Cardiac atrium fibroblast (primary cell): ENCODE results near the gene GNG10. TPM values are rescaled to one million over a fixed set of nuclear protein-coding genes. Genes with fewer than 3 reads are reported as not detected.

Experiments
- total RNA-seq: library from RNA; depleted of rRNA; stranded (reverse); fragments of >200 nt; gene quantifications from 2 replicates; pipeline ENCODE4 v1.2.3, GENCODE V29; 2015

GNG10 gene
- total RNA-seq: 96.8 and 109 TPM in 2 replicates

DNA sequence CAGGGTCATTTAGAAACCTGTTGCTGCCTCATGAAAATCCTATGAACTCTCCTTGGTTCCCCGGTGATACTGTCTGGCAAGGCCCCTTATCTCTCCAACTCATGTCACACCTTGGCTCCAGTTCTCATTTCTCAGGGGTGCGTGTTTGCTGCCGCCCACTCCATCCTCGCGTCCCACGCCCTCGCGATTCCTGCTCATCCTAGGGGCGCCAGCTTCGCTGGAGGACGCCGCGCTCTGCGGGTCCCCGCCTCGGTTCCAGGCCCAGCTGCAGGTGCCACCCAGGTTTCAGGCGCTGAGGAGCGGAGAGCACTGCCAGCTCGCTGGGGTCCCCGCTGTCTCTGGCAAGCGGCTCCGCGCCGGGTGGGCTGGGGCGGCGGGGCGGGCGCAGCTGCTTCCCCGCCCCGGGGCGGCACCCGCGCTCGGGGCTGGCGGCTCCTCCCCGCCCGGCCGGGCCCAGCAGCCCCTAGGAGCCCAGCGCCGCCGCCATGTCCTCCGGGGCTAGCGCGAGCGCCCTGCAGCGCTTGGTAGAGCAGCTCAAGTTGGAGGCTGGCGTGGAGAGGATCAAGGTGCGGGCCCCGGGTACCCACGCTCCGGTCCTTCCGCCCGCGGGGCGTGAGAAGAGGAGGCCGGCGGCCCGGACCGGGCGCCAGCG is at the start of gene GNG10:
TSS of gene GNG10 (plus strand) at position 456 of the 652 bp plus-strand sequence. CDS start at position 486, 30 bp downstream.

DNA sequence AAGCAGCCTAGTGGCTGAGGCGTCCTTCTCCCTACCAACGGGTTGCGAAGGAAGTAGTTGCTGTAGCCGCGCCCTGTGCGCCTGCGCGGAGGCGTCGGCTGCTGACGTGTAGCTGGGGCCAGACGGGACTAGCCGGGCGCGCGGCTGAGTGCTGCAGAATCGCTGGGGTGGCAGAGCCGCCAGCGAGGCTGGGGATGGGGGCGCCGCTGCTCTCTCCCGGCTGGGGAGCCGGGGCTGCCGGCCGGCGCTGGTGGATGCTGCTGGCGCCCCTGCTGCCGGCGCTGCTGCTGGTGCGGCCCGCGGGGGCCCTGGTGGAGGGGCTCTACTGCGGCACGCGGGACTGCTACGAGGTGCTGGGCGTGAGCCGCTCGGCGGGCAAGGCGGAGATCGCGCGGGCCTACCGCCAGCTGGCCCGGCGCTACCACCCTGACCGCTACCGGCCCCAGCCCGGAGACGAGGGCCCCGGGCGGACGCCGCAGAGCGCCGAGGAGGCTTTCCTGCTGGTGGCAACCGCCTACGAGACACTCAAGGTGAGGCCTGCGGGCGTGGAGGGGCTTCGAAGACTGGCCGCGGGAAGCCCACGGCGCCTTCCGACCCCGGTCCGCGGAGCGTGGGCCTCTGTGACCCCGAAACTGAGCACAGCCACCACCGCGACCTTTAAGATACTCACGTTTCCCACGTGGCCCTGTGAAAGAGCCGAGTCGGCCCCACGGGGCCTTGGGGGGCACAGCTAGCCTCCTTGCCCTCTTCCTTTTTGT is 30.0 kb upstream of the GNG10 start, which contains the start of gene DNAJC25:
TSS of gene DNAJC25 (plus strand) at position 121 of the 758 bp plus-strand sequence. CDS start at position 195, 74 bp downstream.

Other genes with a start within 250 kb of the GNG10 start
- gene ECPAS, start 177.2 kb upstream of the GNG10 start, total RNA-seq: 49.1 and 79.4 TPM in 2 replicates
- under 0.01 and 0.18 TPM in 2 replicates for gene ZNF483, start 136.4 kb upstream of the GNG10 start, total RNA-seq
- gene PTGR1, start 62.0 kb upstream of the GNG10 start, total RNA-seq: 90.4 and 112 TPM in 2 replicates
- gene DNAJC25, start 30.3 kb upstream of the GNG10 start, total RNA-seq: 11.6 and 11.8 TPM in 2 replicates
- not detected in 2 replicates for gene SHOC1, start 133.3 kb downstream of the GNG10 start, total RNA-seq
- gene UGCG, start 235.2 kb downstream of the GNG10 start, total RNA-seq: 89.9 and 109 TPM in 2 replicates